Adrenal gland (tissue), 12 donors: ENCODE data around the gene MICALL1. TPM values are rescaled to one million over a fixed set of nuclear protein-coding genes. Genes with fewer than 3 reads are reported as not detected.

Experiments
- microRNA-seq, 3 donors: library from miRNA; unstranded; fragments of <30 nt; microRNA quantifications; one replicate each; pipeline ENCODE4, GENCODE V29; 2017 to 2020
- polyA plus RNA-seq, 3 donors: library from polyadenylated mRNA; stranded (reverse); fragments of 200-250 nt in 2 of 3; fragments of 350-450 nt in 1 of 3; fragmentation: Illumina TruSeq in 1 of 3; extraction: RNeasy Lipid Tissue Mini Kit (QIAGEN cat#74804) in 1 of 3; gene quantifications; one replicate each; pipeline ENCODE4 v1.2.3, GENCODE V29; 2013 to 2014
- total RNA-seq, 9 donors: library from RNA; depleted of rRNA in 4 of 9; stranded (reverse); fragments of >200 nt in 4 of 9; fragments of 120-200 nt in 1 of 9; fragmentation: NEBNext Ultra II Directional in 1 of 9; extraction: Animal tissue kit (Norgen Biotek cat#: 25700) in 1 of 9; gene quantifications; one replicate each; pipeline versions ENCODE4 v1.1.0 to v1.2.4, GENCODE V29; 2013 to 2023
- donor health status: healthy with polysubstance abuse.
- donor health status: Bipolar disorder and iron deficiency.
- donor health status: DM: yes; HTN: yes; CAD: no.
- donor health status: DM: no; HTN: no; CAD: no.
- donor health status: DM: no; HTN: no; CAD: no.
- donor health status: DM: yes; HTN: yes; CAD: no.

Gene MICALL1
- total and polyA plus RNA-seq, 12 donors: 5.7 to 25.2 (median 17.1) TPM

Small RNAs within 50 kb of the gene (microRNA-seq; reads per million reads assigned to microRNA genes)
- gene MIR4534 (0 reads per million in 3 donors), gene MIR6820 (2.3 to 5.7 (median 3.6) reads per million in 3 donors)

Other genes with a start within 250 kb of the MICALL1 start
- 10 to 100 TPM; 16.2 to 49.7 (median 20.6) TPM for gene PDXP, start 247.6 kb upstream of the MICALL1 start, total RNA-seq
- gene PDXP, start 247.6 kb upstream of the MICALL1 start, polyA plus RNA-seq: 10 to 100 TPM in 2 of 3 donors, 1 to 10 TPM in 1; 10.0 to 41.9 (median 13.4) TPM
- 1,000 to 10,000 TPM in 3 of 9 donors, 100 to 1,000 TPM in 6; 190 to 2,904 (median 905) TPM for gene LGALS1, start 230.7 kb upstream of the MICALL1 start, total RNA-seq
- gene LGALS1, start 230.7 kb upstream of the MICALL1 start, polyA plus RNA-seq: 1,000 to 10,000 TPM in 2 of 3 donors, 100 to 1,000 TPM in 1; 588 to 4,628 (median 4,577) TPM
- 10 to 100 TPM; 23.2 to 51.1 (median 38.4) TPM for gene NOL12, start 220.0 kb upstream of the MICALL1 start, total RNA-seq
- 10 to 100 TPM; 26.7 to 90.7 (median 73.8) TPM for gene NOL12, start 220.0 kb upstream of the MICALL1 start, polyA plus RNA-seq
- gene TRIOBP, start 209.2 kb upstream of the MICALL1 start, total RNA-seq: 100 to 1,000 TPM in 6 of 9 donors, 10 to 100 TPM in 3; 42.8 to 146 (median 105) TPM
- gene TRIOBP, start 209.2 kb upstream of the MICALL1 start, polyA plus RNA-seq: 10 to 100 TPM; 24.6 to 43.1 (median 29.6) TPM
- 10 to 100 TPM; 20.5 to 87.9 (median 33.1) TPM for gene GCAT, start 98.4 kb upstream of the MICALL1 start, total RNA-seq
- 10 to 100 TPM; 18.2 to 37.2 (median 37.1) TPM for gene GCAT, start 98.4 kb upstream of the MICALL1 start, polyA plus RNA-seq
- gene GALR3, start 82.9 kb upstream of the MICALL1 start, total RNA-seq: under 1 TPM in 2 of 9 donors, not detected in 7; 0.19 to 0.33 TPM
- not detected for gene GALR3, start 82.9 kb upstream of the MICALL1 start, polyA plus RNA-seq
- gene ANKRD54, start 62.0 kb upstream of the MICALL1 start, total RNA-seq: 100 to 1,000 TPM in 1 of 9 donors, 10 to 100 TPM in 8; 24.0 to 114 (median 36.1) TPM
- gene ANKRD54, start 62.0 kb upstream of the MICALL1 start, polyA plus RNA-seq: 10 to 100 TPM; 32.9 to 44.1 (median 40.6) TPM
- gene EIF3L, start 56.9 kb upstream of the MICALL1 start, total RNA-seq: 100 to 1,000 TPM; 188 to 642 (median 414) TPM
- gene EIF3L, start 56.9 kb upstream of the MICALL1 start, polyA plus RNA-seq: 100 to 1,000 TPM; 210 to 425 (median 291) TPM
- gene C22orf23, start 47.3 kb downstream of the MICALL1 start, total RNA-seq: 1 to 10 TPM in 2 of 9 donors, under 1 TPM in 5, not detected in 2; 0.33 to 1.2 (median 0.77) TPM
- under 1 TPM; 0.40 to 0.68 (median 0.47) TPM for gene C22orf23, start 47.3 kb downstream of the MICALL1 start, polyA plus RNA-seq
- 100 to 1,000 TPM in 1 of 9 donors, 10 to 100 TPM in 8; 39.7 to 111 (median 86.7) TPM for gene POLR2F, start 47.4 kb downstream of the MICALL1 start, total RNA-seq
- 100 to 1,000 TPM in 2 of 3 donors, 10 to 100 TPM in 1; 74.2 to 205 (median 123) TPM for gene POLR2F, start 47.4 kb downstream of the MICALL1 start, polyA plus RNA-seq
- 1 to 10 TPM in 3 of 9 donors, under 1 TPM in 5, not detected in 1; 0.16 to 4.0 (median 0.60) TPM for gene SOX10, start 78.3 kb downstream of the MICALL1 start, total RNA-seq
- 1 to 10 TPM in 2 of 3 donors, under 1 TPM in 1; 0.73 to 5.4 (median 3.8) TPM for gene SOX10, start 78.3 kb downstream of the MICALL1 start, polyA plus RNA-seq
- gene PICK1, start 151.1 kb downstream of the MICALL1 start, total RNA-seq: 10 to 100 TPM; 30.3 to 46.7 (median 38.5) TPM
- 10 to 100 TPM; 28.7 to 93.6 (median 45.2) TPM for gene PICK1, start 151.1 kb downstream of the MICALL1 start, polyA plus RNA-seq
- under 1 TPM in 6 of 9 donors, not detected in 3; 0.36 to 0.61 (median 0.53) TPM for gene SLC16A8, start 177.9 kb downstream of the MICALL1 start, total RNA-seq
- 1 to 10 TPM in 1 of 3 donors, under 1 TPM in 1, not detected in 1; 0.30 to 1.3 TPM for gene SLC16A8, start 177.9 kb downstream of the MICALL1 start, polyA plus RNA-seq
- 1 to 10 TPM in 1 of 9 donors, under 1 TPM in 7, not detected in 1; 0.17 to 2.1 (median 0.55) TPM for gene BAIAP2L2, start 204.4 kb downstream of the MICALL1 start, total RNA-seq
- gene BAIAP2L2, start 204.4 kb downstream of the MICALL1 start, polyA plus RNA-seq: 1 to 10 TPM in 2 of 3 donors, under 1 TPM in 1; 0.09 to 6.0 (median 4.6) TPM